H1 (cell line): ENCODE results near the gene PABPC4L. TPM values are rescaled to one million over a fixed set of nuclear protein-coding genes. Genes with fewer than 3 reads are reported as not detected.

Source experiments
- CTCF ChIA-PET: fragments of 300-600 bp; sonication (Branson Sonifier 250); formaldehyde crosslinking; loops from one replicate; lab custom pipeline; 2021; ENCODE audit not compliant: partially characterized antibody; lab: Charles Lee
- POLR2A ChIA-PET: fragments of 300-600 bp; sonication (Branson Sonifier 250); formaldehyde crosslinking; loops from one replicate; lab custom pipeline; 2021; ENCODE audit warnings: inconsistent platforms; ENCODE audit not compliant: partially characterized antibody; lab: Charles Lee
- DNase-seq, 2 experiments: peaks; one replicate each; pipeline versions ENCODE4 v3.0.0 to v3.0.0-alpha.2; 2010 to 2022; ENCODE audit warnings: low spot score in 2 of 2, low read depth in 1 of 2, mixed read lengths in 1 of 2
- FAIRE-seq: peaks from 2 replicates; lab custom pipeline; 2011; peaks lifted over from hg19 to GRCh38; lab: Jason Lieb, UNC
- H2AFZ ChIP-seq: 2 replicates; pipeline ENCODE4 v1.8.1; 2012; ENCODE audit warnings: low read length, inconsistent platforms
- H2AK5ac ChIP-seq: 2 replicates; pipeline ENCODE4 v1.6.1; 2013; ENCODE audit warnings: low read depth, low read length
- H2BK120ac ChIP-seq: replicated peaks from 2 replicates; pipeline ENCODE3; 2013; ENCODE audit warnings: low read depth, low read length, inconsistent platforms
- H2BK12ac ChIP-seq: 2 replicates; pipeline ENCODE4 v1.6.1; 2013; ENCODE audit warnings: low read depth, low read length
- H2BK15ac ChIP-seq: 2 replicates; pipeline ENCODE4 v1.6.1; 2013; ENCODE audit warnings: low read length
- H2BK20ac ChIP-seq: 2 replicates; pipeline ENCODE4 v1.6.1; 2013; ENCODE audit warnings: low read length
- H2BK5ac ChIP-seq: 2 replicates; pipeline ENCODE4 v1.6.1; 2013; ENCODE audit warnings: low read depth, low read length
- H3K14ac ChIP-seq: 2 replicates; pipeline ENCODE4 v1.6.1; 2013; ENCODE audit warnings: inconsistent platforms; ENCODE audit not compliant: insufficient read length
- H3K18ac ChIP-seq: 2 replicates; pipeline ENCODE4 v1.6.1; 2013; ENCODE audit warnings: low read length; ENCODE audit errors: extremely low read depth
- H3K23ac ChIP-seq: 2 replicates; pipeline ENCODE4 v1.6.1; 2013; ENCODE audit warnings: inconsistent platforms; ENCODE audit not compliant: insufficient read length
- H3K23me2 ChIP-seq: 2 replicates; pipeline ENCODE4 v1.6.1; 2013; ENCODE audit warnings: low read depth, low read length
- H3K27ac ChIP-seq: 2 replicates; pipeline ENCODE4 v1.6.1; 2011; ENCODE audit warnings: low read depth, low read length, inconsistent platforms
- H3K27me3 ChIP-seq, 4 experiments: replicated peaks in 1 of 4; 1 replicate in 1 of 4; 2 replicates in 3 of 4; pipeline versions ENCODE4 v1.6.1 to v1.8.1; 2011 to 2013; ENCODE audit warnings: low read length in 3 of 4, mild to moderate bottlenecking in 3 of 4, inconsistent platforms in 2 of 4, mixed read lengths in 2 of 4, moderate library complexity in 1 of 4; ENCODE audit not compliant: control insufficient read depth in 3 of 4, insufficient read depth in 3 of 4; ENCODE audit errors: extremely low read depth in 1 of 4
- H3K36me3 ChIP-seq, 4 experiments: 2 replicates each; pipeline versions ENCODE4 v1.6.1 to v1.8.1; 2011 to 2013; ENCODE audit warnings: mild to moderate bottlenecking in 4 of 4, low read length in 3 of 4, moderate library complexity in 2 of 4, control low read depth in 1 of 4, inconsistent platforms in 1 of 4; ENCODE audit not compliant: insufficient read depth in 4 of 4, control insufficient read depth in 2 of 4
- H3K4ac ChIP-seq: replicated peaks from 2 replicates; pipeline ENCODE3; 2013; ENCODE audit warnings: low read length, low read depth, mixed read lengths, inconsistent platforms; ENCODE audit not compliant: insufficient read length
- H3K4me1 ChIP-seq, 4 experiments: replicated peaks in 1 of 4; 1 replicate in 1 of 4; 2 replicates in 3 of 4; pipeline versions ENCODE4 v1.6.1 to v1.8.1; 2011 to 2013; ENCODE audit warnings: low read length in 3 of 4, inconsistent platforms in 2 of 4, mixed read lengths in 1 of 4; ENCODE audit not compliant: insufficient read depth in 4 of 4, control insufficient read depth in 3 of 4
- H3K4me2 ChIP-seq, 2 experiments: 2 replicates each; pipeline versions ENCODE4 v1.6.1 to v1.8.1; 2011 to 2013; ENCODE audit warnings: low read depth in 2 of 2, low read length in 2 of 2, control low read depth in 1 of 2, inconsistent platforms in 1 of 2, mild to moderate bottlenecking in 1 of 2; ENCODE audit not compliant: insufficient read depth in 1 of 2
- H3K4me3 ChIP-seq, 4 experiments: fragments of 200-600, 300-600 bp in 1 of 4; sonication (generic), shearing (Covaris generic), sonication (Bioruptor Twin) in 1 of 4; 2 replicates each; pipeline versions ENCODE4 v1.5.1 to v1.8.1; 2011 to 2016; ENCODE audit warnings: low read length in 4 of 4, low read depth in 3 of 4, control low read depth in 2 of 4, inconsistent platforms in 2 of 4, mild to moderate bottlenecking in 2 of 4, mixed read lengths in 1 of 4, moderate library complexity in 1 of 4; ENCODE audit not compliant: insufficient read depth in 2 of 4; ENCODE audit errors: extremely low read depth in 1 of 4
- H3K56ac ChIP-seq: replicated peaks from 2 replicates; pipeline ENCODE3; 2013; ENCODE audit warnings: low read depth, mild to moderate bottlenecking, mixed read lengths, low read length, inconsistent platforms; ENCODE audit not compliant: insufficient read length
- H3K79me1 ChIP-seq: 2 replicates; pipeline ENCODE4 v1.6.1; 2013; ENCODE audit warnings: low read depth, low read length, control low read depth
- H3K79me2 ChIP-seq, 2 experiments: 2 replicates each; pipeline versions ENCODE4 v1.6.1 to v1.8.1; 2012 to 2013; ENCODE audit warnings: low read length in 2 of 2, mild to moderate bottlenecking in 2 of 2, inconsistent platforms in 1 of 2; ENCODE audit not compliant: insufficient read depth in 2 of 2, control insufficient read depth in 1 of 2
- H3K9ac ChIP-seq, 4 experiments: replicated peaks in 1 of 4; 1 replicate in 1 of 4; 2 replicates in 3 of 4; pipeline versions ENCODE4 v1.6.1 to v1.8.1; 2011 to 2013; ENCODE audit warnings: low read depth in 3 of 4, low read length in 3 of 4, control low read depth in 2 of 4, mild to moderate bottlenecking in 2 of 4, moderate library complexity in 2 of 4, inconsistent platforms in 1 of 4; ENCODE audit errors: extremely low read depth in 1 of 4
- H3K9me3 ChIP-seq, 2 experiments: 2 replicates each; pipeline versions ENCODE4 v1.6.1 to v1.8.1; 2012 to 2013; ENCODE audit warnings: mild to moderate bottlenecking in 2 of 2, moderate library complexity in 2 of 2, control low read depth in 1 of 2, inconsistent platforms in 1 of 2, low read depth in 1 of 2, low read length in 1 of 2, mixed read lengths in 1 of 2; ENCODE audit not compliant: insufficient read depth in 2 of 2
- H4K20me1 ChIP-seq, 2 experiments: replicated peaks in 1 of 2; 2 replicates each; pipeline versions ENCODE3 to v1.8.1; 2011 to 2013; ENCODE audit warnings: inconsistent platforms in 2 of 2, low read length in 2 of 2, mild to moderate bottlenecking in 1 of 2; ENCODE audit not compliant: insufficient read depth in 2 of 2, control insufficient read depth in 1 of 2
- H4K5ac ChIP-seq: 2 replicates; pipeline ENCODE4 v1.6.1; 2013; ENCODE audit warnings: low read length, low read depth, mixed read lengths, inconsistent platforms; ENCODE audit not compliant: insufficient read length
- H4K8ac ChIP-seq: 2 replicates; pipeline ENCODE4 v1.8.0; 2013; ENCODE audit warnings: mild to moderate bottlenecking, moderate library complexity, low read length, inconsistent platforms; ENCODE audit not compliant: insufficient read depth; ENCODE audit errors: extremely low read depth
- H4K91ac ChIP-seq: replicated peaks from 2 replicates; pipeline ENCODE3; 2013; ENCODE audit warnings: low read length, mixed read lengths, inconsistent platforms; ENCODE audit not compliant: insufficient read length
- BCL11A ChIP-seq, 2 experiments: IDR thresholded peaks; one replicate each; pipeline ENCODE4 v1.6.1; 2011; ENCODE audit warnings: low read depth in 2 of 2, low read length in 2 of 2, mild to moderate bottlenecking in 2 of 2
- KDM5A ChIP-seq: fragments of 200-600 bp; IDR thresholded peaks from 2 replicates; pipeline ENCODE4 v1.7.1; 2012; ENCODE audit warnings: mild to moderate bottlenecking, low read length, inconsistent platforms, mixed read lengths
- PHF8 ChIP-seq: fragments of 200-600 bp; sonication (generic); conservative IDR thresholded peaks from 2 replicates; pipeline ENCODE4 v1.7.1; 2012; ENCODE audit warnings: low read depth, mild to moderate bottlenecking, inconsistent platforms, low read length, moderate library complexity
- RAD21 ChIP-seq, 2 experiments: IDR thresholded peaks in 1 of 2; conservative IDR thresholded peaks in 1 of 2; 2 replicates each; pipeline ENCODE4 v1.6.1; 2011; ENCODE audit warnings: low read depth in 2 of 2, low read length in 2 of 2, improper control_type of control experiment in 1 of 2, inconsistent platforms in 1 of 2, mild to moderate bottlenecking in 1 of 2, moderate library complexity in 1 of 2
- TCF12 ChIP-seq: IDR thresholded peaks from 2 replicates; pipeline ENCODE4 v1.6.1; 2011; ENCODE audit warnings: low read depth, mild to moderate bottlenecking, low read length
- WGBS, 2 experiments: shearing (Covaris generic) in 1 of 2; methylation state at CpG; one replicate each; pipeline versions ENCODE4 v1.1.6 to v1.1.7; 2013 to 2015; ENCODE audit warnings: low lambda C conversion rate in 2 of 2, mixed read lengths in 2 of 2, inconsistent platforms in 1 of 2, low coverage in 1 of 2, missing lambda C conversion rate in 1 of 2; ENCODE audit not compliant: insufficient replicate concordance in 2 of 2, insufficient coverage in 1 of 2, insufficient read length in 1 of 2; ENCODE audit errors: extremely low coverage in 1 of 2, missing lambda C conversion rate in 1 of 2; 5-methylcytosine and 5-hydroxymethylcytosine counted together
- polyA plus RNA-seq, 7 experiments: library from polyadenylated mRNA; depleted of rRNA in 3 of 7; stranded (reverse) in 5 of 7; unstranded in 2 of 7; fragments of >200 nt in 5 of 7; fragments of 200-250 nt in 2 of 7; gene quantifications; 1 replicate in 5 of 7; 2 replicates in 1 of 7; 4 replicates in 1 of 7; pipeline versions ENCODE4 v1.2.1 to v1.2.3, GENCODE V29; 2011 to 2013; ENCODE audit warnings: missing spikeins in 2 of 7, mixed read lengths in 2 of 7
- total RNA-seq: library from RNA; stranded (reverse); fragmentation: NEBNext Ultra II Directional; extraction: Animal tissue kit (Norgen Biotek cat#: 25700); gene quantifications from 2 replicates; pipeline ENCODE4 v1.2.1, GENCODE V29; 2021
- TF ChIP-seq, protein P1 (sequence below), 3 experiments: IDR thresholded peaks; 1 replicate in 2 of 3; 2 replicates in 1 of 3; pipeline versions ENCODE4 v1.5.1 to v1.6.1; 2011; ENCODE audit warnings: low read length in 3 of 3, mild to moderate bottlenecking in 3 of 3, inconsistent platforms in 2 of 3, low read depth in 1 of 3, moderate library complexity in 1 of 3; ENCODE audit not compliant: insufficient read depth in 1 of 3; ENCODE audit errors: control extremely low read depth in 1 of 3
- TF ChIP-seq, protein P2 (sequence below): IDR thresholded peaks from 2 replicates; pipeline ENCODE4 v1.6.1; 2012; ENCODE audit warnings: inconsistent platforms

The PABPC4L gene
- total and polyA plus RNA-seq, 2 of the 8 experiments (the other 6 are each of a cell fraction or from before 2014, with no cell fraction given) = 0.51 to 4.2 TPM

DNA sequence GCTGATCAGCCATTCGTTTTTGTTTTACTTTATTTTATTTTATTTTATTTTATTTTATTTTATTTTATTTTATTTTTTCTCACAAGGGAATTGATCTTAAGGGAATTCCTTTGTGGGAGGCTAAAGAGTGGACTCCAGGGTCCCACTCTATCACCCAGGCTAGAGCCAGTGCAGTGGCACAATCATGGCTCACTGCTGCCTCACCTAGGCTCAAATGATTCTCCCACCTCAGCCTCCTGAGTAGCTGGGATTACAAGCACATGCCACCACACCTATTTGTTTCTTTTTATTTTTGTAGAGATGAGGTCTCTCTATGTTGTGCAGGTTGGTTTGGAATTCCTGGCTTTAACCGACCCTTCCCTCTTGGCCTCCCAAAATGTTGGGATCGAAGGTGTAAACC is 17.5 kb upstream of the PABPC4L start:
- Histone ChIP-seq H3K27ac (no peak overlapping the region), H3K4ac (no peak overlapping the region), H4K91ac (no peak overlapping the region), H3K18ac (no peak overlapping the region), H3K9me3 (no peaks in the 10 kb centered on the region), H3K23me2 (no peaks in the 10 kb centered on the region), H3K4me3 (no peak overlapping the region), H4K20me1 (no peaks in the 10 kb centered on the region), H2AFZ (no peak overlapping the region), H3K9ac (no peak overlapping the region), H2BK15ac (no peak overlapping the region), H3K56ac (no peak overlapping the region), H3K27me3 (no peaks in the 10 kb centered on the region), H3K79me1 (no peaks in the 10 kb centered on the region), H3K14ac (no peak overlapping the region), H4K8ac (no peak overlapping the region), H2BK20ac (no peak overlapping the region), H3K4me2 (no peak overlapping the region), H4K5ac (no peak overlapping the region), H3K36me3 (no peaks in the 10 kb centered on the region), H3K79me2 (no peaks in the 10 kb centered on the region), H3K4me1 (no peaks in the 10 kb centered on the region), H2BK12ac (no peak overlapping the region), H3K23ac (no peak overlapping the region), H2BK120ac (no peak overlapping the region), H2BK5ac (no peak overlapping the region), H2AK5ac (no peak overlapping the region)
- 89% methylated on average over 3 of the region's 3 CpGs; no CpG with 5 or more reads in 1 of the 2 experiments for WGBS, 2 experiments
- no peak for DNase-seq
- FAIRE-seq = no peak
- ChIA-PET CTCF (interaction anchor here (0.7 to 1.2 kb wide), 3 partner anchors 131 to 721 kb away, joined by 3 to 5 read pairs (median 3); no protein-coding TSS in a partner anchor), POLR2A (no interaction called here)
- TF ChIP-seq KDM5A (no peak), TCF12 (no peak), PHF8 (no peak), BCL11A (IDR thresholded peaks at IDR 0.05; ENCODE audit: low read depth in 2 of 2, low read length in 2 of 2) (no peak), RAD21 (IDR thresholded peaks at IDR 0.05 in 1 of 2, conservative IDR thresholded peaks at IDR 0.05 in 1 of 2; ENCODE audit: low read depth in 2 of 2, low read length in 2 of 2) (peak; percentile 51 to 60)
- TF ChIP-seq, protein P1, sequence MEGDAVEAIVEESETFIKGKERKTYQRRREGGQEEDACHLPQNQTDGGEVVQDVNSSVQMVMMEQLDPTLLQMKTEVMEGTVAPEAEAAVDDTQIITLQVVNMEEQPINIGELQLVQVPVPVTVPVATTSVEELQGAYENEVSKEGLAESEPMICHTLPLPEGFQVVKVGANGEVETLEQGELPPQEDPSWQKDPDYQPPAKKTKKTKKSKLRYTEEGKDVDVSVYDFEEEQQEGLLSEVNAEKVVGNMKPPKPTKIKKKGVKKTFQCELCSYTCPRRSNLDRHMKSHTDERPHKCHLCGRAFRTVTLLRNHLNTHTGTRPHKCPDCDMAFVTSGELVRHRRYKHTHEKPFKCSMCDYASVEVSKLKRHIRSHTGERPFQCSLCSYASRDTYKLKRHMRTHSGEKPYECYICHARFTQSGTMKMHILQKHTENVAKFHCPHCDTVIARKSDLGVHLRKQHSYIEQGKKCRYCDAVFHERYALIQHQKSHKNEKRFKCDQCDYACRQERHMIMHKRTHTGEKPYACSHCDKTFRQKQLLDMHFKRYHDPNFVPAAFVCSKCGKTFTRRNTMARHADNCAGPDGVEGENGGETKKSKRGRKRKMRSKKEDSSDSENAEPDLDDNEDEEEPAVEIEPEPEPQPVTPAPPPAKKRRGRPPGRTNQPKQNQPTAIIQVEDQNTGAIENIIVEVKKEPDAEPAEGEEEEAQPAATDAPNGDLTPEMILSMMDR (IDR thresholded peaks at IDR 0.05; ENCODE audit: control extremely low read depth in 1 of 3, insufficient read depth in 1 of 3, low read depth in 1 of 3, low read length in 3 of 3) = peak; percentile 20 to 27 (median 25); a peak in 3 of 4 replicates
- TF ChIP-seq, protein P2, sequence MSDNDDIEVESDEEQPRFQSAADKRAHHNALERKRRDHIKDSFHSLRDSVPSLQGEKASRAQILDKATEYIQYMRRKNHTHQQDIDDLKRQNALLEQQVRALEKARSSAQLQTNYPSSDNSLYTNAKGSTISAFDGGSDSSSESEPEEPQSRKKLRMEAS = no peak
